ENCODE results near the gene IRF5. TPM values are rescaled to one million over a fixed set of nuclear protein-coding genes. Genes with fewer than 3 reads are reported as not detected.
A peak's percentile ranks its signal among the peaks of the same experiment; 100 is the strongest.
"Not testable (repeated sequence)": the region's sequence is repeated elsewhere in the genome, so short reads cannot be mapped to it uniquely, and the experiment has no call there.

IRF5 gene
- polyA plus RNA-seq, 6 donors from 2014 or later = 54.4 to 78.0 (median 58.5) TPM

DNA sequence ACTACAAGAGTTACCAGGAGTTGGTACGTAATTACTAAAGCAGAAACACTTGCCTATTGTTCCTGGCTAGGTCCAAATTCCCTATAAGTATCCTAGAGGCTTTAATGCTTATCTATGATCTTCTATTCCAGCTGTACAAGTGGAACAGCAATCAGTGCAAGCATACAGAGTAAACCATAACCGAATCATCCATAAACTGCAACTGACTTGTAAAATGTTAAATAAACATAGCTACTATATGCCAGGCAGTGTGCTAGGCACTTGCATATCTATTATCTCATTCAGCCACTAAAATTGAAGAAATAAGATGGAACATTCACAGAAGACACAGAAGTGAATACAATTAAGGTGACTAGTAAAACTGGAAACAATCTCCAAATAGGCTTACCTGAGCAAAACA, 55.7 kb downstream of the IRF5 start:
- Mint-ChIP-seq H3K9me3 (no peaks in the 10 kb centered on the region), H3K36me3 (peaks cover 0 to 23% of the 10 kb centered on the region in 2 donors), H3K4me1 (no peaks in the 10 kb centered on the region), H3K27ac (no peak overlapping the region), H3K4me3 (no peak overlapping the region), H3K27me3 (no peaks in the 10 kb centered on the region)
- no peak for ATAC-seq (ENCODE audit: low read depth in 2 of 2)
- DNase-seq = no peak

DNA sequence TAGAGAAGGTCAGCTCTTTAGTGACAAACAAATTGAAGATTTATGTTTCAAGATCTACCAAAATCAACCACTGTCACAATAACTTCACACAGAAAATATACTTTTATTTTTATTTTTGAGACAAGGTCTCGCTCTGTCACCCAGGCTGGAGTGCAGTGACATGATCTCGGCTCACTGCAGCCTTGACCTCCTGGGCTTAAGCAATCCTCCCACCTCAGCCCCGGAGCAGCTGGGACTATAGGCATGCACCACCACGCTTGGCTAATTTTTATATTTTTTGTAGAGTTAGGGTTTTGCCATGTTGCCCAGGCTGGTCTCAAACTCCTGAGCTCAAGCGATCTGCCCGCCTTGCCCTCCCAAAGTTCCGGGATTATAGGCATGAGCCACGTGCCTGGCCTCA, 56.8 kb downstream of the IRF5 start:
- not testable (repeated sequence) for H3K27ac Mint-ChIP-seq; DNase-seq; H3K27me3 Mint-ChIP-seq; ATAC-seq (ENCODE audit: low read depth in 2 of 2); H3K4me1 Mint-ChIP-seq; H3K9me3 Mint-ChIP-seq; H3K4me3 Mint-ChIP-seq
- H3K36me3 Mint-ChIP-seq = peaks cover 0 to 25% of the 10 kb centered on the region in 2 donors

GRCh38 chr7:128997181-128997580, 59.5 kb downstream of the IRF5 start:
- Mint-ChIP-seq H3K27ac (peak overlapping the region in 1 of 6 donors; percentile 26), H3K9me3 (no peaks in the 10 kb centered on the region), H3K27me3 (no peaks in the 10 kb centered on the region), H3K4me3 (peak overlapping the region in 1 of 8 donors; percentile 29), H3K4me1 (no peaks in the 10 kb centered on the region), H3K36me3 (peaks cover 5 to 20% of the 10 kb centered on the region in 2 donors)
- ATAC-seq (ENCODE audit: low read depth in 2 of 2) = no peak
- no peak for DNase-seq

Other genes with a start within 250 kb of the IRF5 start
- gene CALU, start 198.6 kb upstream of the IRF5 start, polyA plus RNA-seq (ENCODE audit: low read depth in 6 of 6) = 10 to 100 TPM; 19.2 to 29.6 (median 21.0) TPM
- gene OPN1SW, start 162.1 kb upstream of the IRF5 start, polyA plus RNA-seq (ENCODE audit: low read depth in 6 of 6) = not detected
- gene CCDC136, start 146.0 kb upstream of the IRF5 start, polyA plus RNA-seq (ENCODE audit: low read depth in 6 of 6) = under 1 TPM in 3 of 6 donors, not detected in 3; 0.08 to 0.38 (median 0.34) TPM
- gene FLNC, start 107.5 kb upstream of the IRF5 start, polyA plus RNA-seq (ENCODE audit: low read depth in 6 of 6) = not detected
- gene ATP6V1F, start 75.1 kb upstream of the IRF5 start, polyA plus RNA-seq (ENCODE audit: low read depth in 6 of 6) = 100 to 1,000 TPM; 341 to 599 (median 381) TPM
- gene KCP, start 27.2 kb upstream of the IRF5 start, polyA plus RNA-seq (ENCODE audit: low read depth in 6 of 6) = under 1 TPM in 4 of 6 donors, not detected in 2; 0.29 to 0.78 (median 0.37) TPM
- 10 to 100 TPM; 28.7 to 38.7 (median 34.1) TPM for gene TNPO3, start 117.2 kb downstream of the IRF5 start, polyA plus RNA-seq (ENCODE audit: low read depth in 6 of 6)
- gene TSPAN33, start 206.8 kb downstream of the IRF5 start, polyA plus RNA-seq (ENCODE audit: low read depth in 6 of 6) = 100 to 1,000 TPM in 5 of 6 donors, 10 to 100 TPM in 1; 92.8 to 171 (median 136) TPM